GM04503 (cell line): Measurements from ENCODE around the gene GPX6.
"Not testable (repeated sequence)": the region's sequence is repeated elsewhere in the genome, so short reads cannot be mapped to it uniquely, and the experiment has no call there.

ENCODE experiments used
- DNase-seq: peaks from one replicate; pipeline ENCODE4 v3.0.0-alpha.2; 2012; ENCODE audit warnings: low read depth

Gene GPX6

GRCh38 chr6:28523241-28523622 is 7.6 kb upstream of the GPX6 start:
- no peak for DNase-seq

GRCh38 chr6:28522594-28523240 is 7.1 kb upstream of the GPX6 start:
- no peak for DNase-seq

- no peak for DNase-seq
Observed at GRCh38 chr6:28517964-28518363, 2.4 kb upstream of the GPX6 start.

GRCh38 chr6:28512387-28512786 is 3.2 kb downstream of the GPX6 start:
- DNase-seq: not testable (repeated sequence)

GRCh38 chr6:28511628-28512300 is 3.8 kb downstream of the GPX6 start:
- no peak for DNase-seq

GRCh38 chr6:28506807-28507475 is 8.7 kb downstream of the GPX6 start:
- DNase-seq: no peak

GRCh38 chr6:28505733-28506132 is 9.9 kb downstream of the GPX6 start:
- DNase-seq: no peak

- DNase-seq: not testable (repeated sequence)
Observed at GRCh38 chr6:28502709-28503305, 12.8 kb downstream of the GPX6 start.

GRCh38 chr6:28502136-28502535 is 13.5 kb downstream of the GPX6 start:
- DNase-seq: not testable (repeated sequence)

- DNase-seq: no peak
Observed at GRCh38 chr6:28501259-28501658, 14.3 kb downstream of the GPX6 start.

- no peak for DNase-seq
Observed at GRCh38 chr6:28497893-28498292, 17.7 kb downstream of the GPX6 start.

GRCh38 chr6:28497306-28497705 is 18.3 kb downstream of the GPX6 start:
- DNase-seq: no peak

GRCh38 chr6:28496099-28496779 is 19.4 kb downstream of the GPX6 start:
- DNase-seq: no peak

GRCh38 chr6:28491984-28492317 is 23.6 kb downstream of the GPX6 start:
- DNase-seq: no peak

GRCh38 chr6:28490205-28490890 is 25.2 kb downstream of the GPX6 start:
- no peak for DNase-seq

GRCh38 chr6:28489366-28490204 is 26.0 kb downstream of the GPX6 start:
- no peak for DNase-seq

GRCh38 chr6:28488916-28489365 is 26.7 kb downstream of the GPX6 start:
- peak; percentile 26 for DNase-seq

GRCh38 chr6:28486988-28487742 is 28.4 kb downstream of the GPX6 start:
- DNase-seq: no peak

- no peak for DNase-seq
Observed at GRCh38 chr6:28486533-28486932, 29.1 kb downstream of the GPX6 start.

- no peak for DNase-seq
Observed at GRCh38 chr6:28485482-28485881, 30.1 kb downstream of the GPX6 start.
